ENCODE results near the gene SIPA1. TPM values are rescaled to one million over a fixed set of nuclear protein-coding genes. Genes with fewer than 3 reads are reported as not detected.
"Not testable (repeated sequence)": the region's sequence is repeated elsewhere in the genome, so short reads cannot be mapped to it uniquely, and the experiment has no call there.

Gene SIPA1
- total RNA-seq, 1 donor from 2014 or later = 22.5 TPM

- intact Hi-C loops (cut with DNase I) = no loop called here
- ATAC-seq (ENCODE audit: poor library complexity) (no peak), DNase-seq (no peak)
Measured at GRCh38 chr11:65672180-65672860, 34.4 kb downstream of the SIPA1 start.

- ATAC-seq (ENCODE audit: poor library complexity) = no peak
- DNase-seq = no peak
Measured at GRCh38 chr11:65672982-65673381, 35.1 kb downstream of the SIPA1 start.

GRCh38 chr11:65680192-65680743, 42.4 kb downstream of the SIPA1 start:
- no peak for ATAC-seq (ENCODE audit: poor library complexity)
- intact Hi-C loops (cut with DNase I) = no loop called here
- no peak for DNase-seq

More at GRCh38 chr11:65672982-65673381, 35.1 kb downstream of the SIPA1 start:
- intact Hi-C loops (cut with DNase I) = no loop called here

GRCh38 chr11:65683480-65683879, 45.6 kb downstream of the SIPA1 start:
- DNase-seq; intact Hi-C loops (cut with DNase I); ATAC-seq (ENCODE audit: poor library complexity): not testable (repeated sequence)

GRCh38 chr11:65685981-65686380, 48.1 kb downstream of the SIPA1 start:
- intact Hi-C loops (cut with DNase I) = no loop called here
- no peak for DNase-seq
- peak; percentile 63 for ATAC-seq (ENCODE audit: poor library complexity)

GRCh38 chr11:65691847-65692246, 53.9 kb downstream of the SIPA1 start:
- intact Hi-C loops (cut with DNase I); ATAC-seq (ENCODE audit: poor library complexity); DNase-seq: not testable (repeated sequence)

GRCh38 chr11:65692367-65692766, 54.5 kb downstream of the SIPA1 start:
- no peak for ATAC-seq (ENCODE audit: poor library complexity)
- DNase-seq = no peak
- intact Hi-C loops (cut with DNase I) = no loop called here

GRCh38 chr11:65695459-65696241, 57.7 kb downstream of the SIPA1 start:
- intact Hi-C loops (cut with DNase I) = no loop called here
- DNase-seq (peak; percentile 58), ATAC-seq (ENCODE audit: poor library complexity) (peak; percentile 38)

GRCh38 chr11:65696802-65697552, 59.1 kb downstream of the SIPA1 start:
- ATAC-seq (ENCODE audit: poor library complexity) (no peak), DNase-seq (no peak)
- intact Hi-C loops (cut with DNase I) = no loop called here

- ATAC-seq (ENCODE audit: poor library complexity) = no peak
- no peak for DNase-seq
Measured at GRCh38 chr11:65698205-65698604, 60.3 kb downstream of the SIPA1 start.

GRCh38 chr11:65699306-65699705, 61.4 kb downstream of the SIPA1 start:
- ATAC-seq (ENCODE audit: poor library complexity) (no peak), DNase-seq (no peak)
- intact Hi-C loops (cut with DNase I) = no loop called here

More at GRCh38 chr11:65698205-65698604, 60.3 kb downstream of the SIPA1 start:
- intact Hi-C loops (cut with DNase I) = no loop called here

GRCh38 chr11:65700399-65700798, 62.5 kb downstream of the SIPA1 start:
- intact Hi-C loops (cut with DNase I) = loop anchor here (10.0 kb wide), 1 partner anchor 66 kb away; the partner anchor contains the start of gene SIPA1
- ATAC-seq (ENCODE audit: poor library complexity) = no peak
- no peak for DNase-seq

Small RNAs within 50 kb of the gene (microRNA-seq; reads per million reads assigned to microRNA genes)
- gene MIR4489 (not detected), gene MIR4690 (not detected)

Other genes with a start within 250 kb of the SIPA1 start
- gene NEAT1, start 215.3 kb upstream of the SIPA1 start, total RNA-seq = 451 TPM
- 5,573 TPM for gene MALAT1, start 139.1 kb upstream of the SIPA1 start, total RNA-seq
- 60.5 TPM for gene SCYL1, start 113.0 kb upstream of the SIPA1 start, total RNA-seq
- gene LTBP3, start 79.7 kb upstream of the SIPA1 start, total RNA-seq = 73.4 TPM
- 23.2 TPM for gene ZNRD2, start 67.6 kb upstream of the SIPA1 start, total RNA-seq
- 36.1 TPM for gene FAM89B, start 65.6 kb upstream of the SIPA1 start, total RNA-seq
- gene EHBP1L1, start 62.0 kb upstream of the SIPA1 start, total RNA-seq = 44.9 TPM
- 0.81 TPM for gene KCNK7, start 42.3 kb upstream of the SIPA1 start, total RNA-seq
- gene MAP3K11, start 23.9 kb upstream of the SIPA1 start, total RNA-seq = 38.5 TPM
- 9.3 TPM for gene PCNX3, start 22.3 kb upstream of the SIPA1 start, total RNA-seq
- gene RELA, start 24.8 kb downstream of the SIPA1 start, total RNA-seq = 31.0 TPM
- gene KAT5, start 74.2 kb downstream of the SIPA1 start, total RNA-seq = 40.8 TPM
- gene RNASEH2C, start 82.7 kb downstream of the SIPA1 start, total RNA-seq = 49.5 TPM
- 6.5 TPM for gene AP5B1, start 142.9 kb downstream of the SIPA1 start, total RNA-seq
- gene OVOL1, start 149.0 kb downstream of the SIPA1 start, total RNA-seq = not detected
- not detected for gene SNX32, start 195.9 kb downstream of the SIPA1 start, total RNA-seq
- 288 TPM for gene CFL1, start 220.1 kb downstream of the SIPA1 start, total RNA-seq
- 30.7 TPM for gene MUS81, start 222.3 kb downstream of the SIPA1 start, total RNA-seq
- 80.0 TPM for gene EFEMP2, start 234.7 kb downstream of the SIPA1 start, total RNA-seq
- 0.73 TPM for gene CTSW, start 241.7 kb downstream of the SIPA1 start, total RNA-seq

All from Right ventricle myocardium superior (tissue), 1 donor.